Activated B cell treated with CpG ODN at 0.5 μM for 24 hours (primary cell): ENCODE measurements around the gene PRUNE2. TPM values are rescaled to one million over a fixed set of nuclear protein-coding genes. Genes with fewer than 3 reads are reported as not detected.
"Not testable (repeated sequence)": the region's sequence is repeated elsewhere in the genome, so short reads cannot be mapped to it uniquely, and the experiment has no call there.

Experiments
- ATAC-seq: fragments of 200-7000 bp; cut with Tn5 transposase; one replicate; pipeline ENCODE4 v1.10.0; 2021; ENCODE audit warnings: low read depth, mild to moderate bottlenecking, moderate library complexity
- CTCF ChIA-PET: fragments of 350-600 bp; sonication (Branson Sonifier 250); formaldehyde crosslinking; loops from one replicate; lab custom pipeline; 2021; ENCODE audit warnings: antibody characterized with exemption; lab: Charles Lee
- POLR2A ChIA-PET: fragments of 350-600 bp; sonication (Branson Sonifier 250); formaldehyde crosslinking; loops from one replicate; lab custom pipeline; 2021; ENCODE audit warnings: antibody characterized with exemption; lab: Charles Lee
- DNase-seq: peaks from one replicate; pipeline ENCODE4 v3.0.0; 2022
- H3K27ac Mint-ChIP-seq: one replicate; pipeline ENCODE4 v1.8.0; 2020; ENCODE audit warnings: mixed read lengths
- H3K27me3 Mint-ChIP-seq: one replicate; pipeline ENCODE4 v1.8.0; 2021; ENCODE audit warnings: mixed read lengths
- H3K36me3 Mint-ChIP-seq: one replicate; pipeline ENCODE4 v1.8.0; 2021; ENCODE audit warnings: low read depth, mixed read lengths
- H3K4me1 Mint-ChIP-seq: one replicate; pipeline ENCODE4 v1.8.0; 2021; ENCODE audit warnings: mixed read lengths
- H3K4me3 Mint-ChIP-seq: one replicate; pipeline ENCODE4 v1.8.0; 2020; ENCODE audit warnings: mild to moderate bottlenecking, mixed read lengths
- H3K9me3 Mint-ChIP-seq: one replicate; pipeline ENCODE4 v1.8.0; 2020; ENCODE audit warnings: mixed read lengths
- CTCF ChIP-seq: fragments of 200-600 bp; IDR thresholded peaks from one replicate; pipeline ENCODE4 v1.8.0; 2022; ENCODE audit warnings: antibody characterized with exemption, mild to moderate bottlenecking
- intact Hi-C: fragments of 100-400 bp; cut with micrococcal nuclease; formaldehyde crosslinking; loops from one replicate; pipeline ENCODE4 v1.15.1; 2024
- total RNA-seq: library from RNA; stranded (reverse); gene quantifications from 2 replicates; pipeline ENCODE4 v1.2.3, GENCODE V29; 2022

Gene PRUNE2
- total RNA-seq, 1 donor from 2014 or later = not detected

- no peaks in the 10 kb centered on the region for H3K36me3 Mint-ChIP-seq
- DNase-seq = no peak
- no peak overlapping the region for H3K4me3 Mint-ChIP-seq
- intact Hi-C loops = loop anchor here (10.0 kb wide), 1 partner anchor 1796 kb away; the partner anchor contains the start of gene C9orf40
- H3K27ac Mint-ChIP-seq = no peak overlapping the region
- ATAC-seq = peak; percentile 22
- POLR2A ChIA-PET = no interaction called here
- TF ChIP-seq CTCF = no peak
- no peaks in the 10 kb centered on the region for H3K9me3 Mint-ChIP-seq
- peaks cover 29% of the 10 kb centered on the region for H3K4me1 Mint-ChIP-seq
- CTCF ChIA-PET = no interaction called here
- H3K27me3 Mint-ChIP-seq = peaks cover 2% of the 10 kb centered on the region
Measured at GRCh38 chr9:76751001-76751400, 154.9 kb downstream of the PRUNE2 start.

GRCh38 chr9:76744336-76744735 lies 161.6 kb downstream of the PRUNE2 start:
- H3K27me3 Mint-ChIP-seq = peaks cover 2% of the 10 kb centered on the region

GRCh38 chr9:76743931-76744330 lies 162.0 kb downstream of the PRUNE2 start:
- POLR2A ChIA-PET = no interaction called here
- H3K27me3 Mint-ChIP-seq = peaks cover 3% of the 10 kb centered on the region
- no peak for TF ChIP-seq CTCF
- no peak overlapping the region for H3K27ac Mint-ChIP-seq
- H3K4me1 Mint-ChIP-seq = no peaks in the 10 kb centered on the region
- H3K36me3 Mint-ChIP-seq = no peaks in the 10 kb centered on the region
- H3K9me3 Mint-ChIP-seq = peaks cover 11% of the 10 kb centered on the region
- intact Hi-C loops = no loop called here
- H3K4me3 Mint-ChIP-seq = no peak overlapping the region
- no peak for DNase-seq
- ATAC-seq = no peak
- CTCF ChIA-PET = no interaction called here

More at GRCh38 chr9:76744336-76744735, 161.6 kb downstream of the PRUNE2 start:
- peaks cover 11% of the 10 kb centered on the region for H3K9me3 Mint-ChIP-seq
- no peaks in the 10 kb centered on the region for H3K4me1 Mint-ChIP-seq
- ChIA-PET POLR2A (no interaction called here), CTCF (no interaction called here)
- no peak for TF ChIP-seq CTCF
- H3K36me3 Mint-ChIP-seq = no peaks in the 10 kb centered on the region
- no peak overlapping the region for H3K27ac Mint-ChIP-seq
- no peak overlapping the region for H3K4me3 Mint-ChIP-seq
- intact Hi-C loops = no loop called here
- DNase-seq = no peak
- no peak for ATAC-seq

GRCh38 chr9:76742890-76743289 lies 163.0 kb downstream of the PRUNE2 start:
- H3K36me3 Mint-ChIP-seq, POLR2A ChIA-PET, H3K27ac Mint-ChIP-seq, DNase-seq, ATAC-seq, H3K4me3 Mint-ChIP-seq, CTCF ChIA-PET, H3K27me3 Mint-ChIP-seq, H3K4me1 Mint-ChIP-seq, intact Hi-C loops: not testable (repeated sequence)
- H3K9me3 Mint-ChIP-seq = peaks cover 11% of the 10 kb centered on the region

- H3K4me1 Mint-ChIP-seq = no peaks in the 10 kb centered on the region
- H3K4me3 Mint-ChIP-seq = no peak overlapping the region
- H3K36me3 Mint-ChIP-seq = no peaks in the 10 kb centered on the region
- no peak for TF ChIP-seq CTCF
- POLR2A ChIA-PET = no interaction called here
- H3K9me3 Mint-ChIP-seq = peaks cover 11% of the 10 kb centered on the region
- DNase-seq (no peak), ATAC-seq (no peak)
- H3K27me3 Mint-ChIP-seq = peaks cover 5% of the 10 kb centered on the region
- H3K27ac Mint-ChIP-seq = no peak overlapping the region
- intact Hi-C loops = no loop called here
- CTCF ChIA-PET = no interaction called here
Measured at GRCh38 chr9:76741524-76741923, 164.4 kb downstream of the PRUNE2 start.

- intact Hi-C loops = no loop called here
- no peak for TF ChIP-seq CTCF
- Mint-ChIP-seq H3K4me3 (no peak overlapping the region), H3K36me3 (no peaks in the 10 kb centered on the region), H3K27me3 (peaks cover 5% of the 10 kb centered on the region), H3K9me3 (peaks cover 9% of the 10 kb centered on the region), H3K4me1 (no peaks in the 10 kb centered on the region), H3K27ac (no peak overlapping the region)
- DNase-seq = no peak
- ChIA-PET CTCF (no interaction called here), POLR2A (no interaction called here)
- ATAC-seq = no peak
Measured at GRCh38 chr9:76738402-76738801, 167.5 kb downstream of the PRUNE2 start.
